ENCODE data around the gene SAMD9L.
"Not testable (repeated sequence)": the region's sequence is repeated elsewhere in the genome, so short reads cannot be mapped to it uniquely, and the experiment has no call there.

SAMD9L gene

GRCh38 chr7:93146036-93146435, 2.1 kb downstream of the SAMD9L start:
- H3K27ac ChIP-seq: no peak overlapping the region
- TF ChIP-seq CTCF (IDR thresholded peaks at IDR 0.05): no peak

- TF ChIP-seq CTCF (IDR thresholded peaks at IDR 0.05) (no peak), ZFX (IDR thresholded peaks at IDR 0.05; ENCODE audit: borderline replicate concordance) (no peak)
These were observed 2.8 kb downstream of the SAMD9L start for GRCh38 chr7:93145354-93145753.

GRCh38 chr7:93142127-93142526, 6.1 kb downstream of the SAMD9L start:
- H3K27ac ChIP-seq: no peak overlapping the region
- TF ChIP-seq CTCF (IDR thresholded peaks at IDR 0.05) (no peak), ZFX (IDR thresholded peaks at IDR 0.05; ENCODE audit: borderline replicate concordance) (no peak)

More at GRCh38 chr7:93145354-93145753, 2.8 kb downstream of the SAMD9L start:
- no peak overlapping the region for H3K27ac ChIP-seq

GRCh38 chr7:93140582-93141191, 7.5 kb downstream of the SAMD9L start:
- TF ChIP-seq ZFX (IDR thresholded peaks at IDR 0.05; ENCODE audit: borderline replicate concordance): no peak
- TF ChIP-seq CTCF (IDR thresholded peaks at IDR 0.05): no peak
- H3K27ac ChIP-seq: no peak overlapping the region

- no peak overlapping the region for H3K27ac ChIP-seq
- TF ChIP-seq ZFX (IDR thresholded peaks at IDR 0.05; ENCODE audit: borderline replicate concordance) (no peak), CTCF (IDR thresholded peaks at IDR 0.05) (no peak)
These were observed 9.6 kb downstream of the SAMD9L start for GRCh38 chr7:93138576-93138975.

GRCh38 chr7:93133005-93133404, 15.2 kb downstream of the SAMD9L start:
- TF ChIP-seq ZFX (IDR thresholded peaks at IDR 0.05; ENCODE audit: borderline replicate concordance): no peak
- no peak for TF ChIP-seq CTCF (IDR thresholded peaks at IDR 0.05)

GRCh38 chr7:93132216-93132615, 16.0 kb downstream of the SAMD9L start:
- H3K27ac ChIP-seq: no peak overlapping the region
- TF ChIP-seq ZFX (IDR thresholded peaks at IDR 0.05; ENCODE audit: borderline replicate concordance) (no peak), CTCF (IDR thresholded peaks at IDR 0.05) (no peak)

More at GRCh38 chr7:93133005-93133404, 15.2 kb downstream of the SAMD9L start:
- no peak overlapping the region for H3K27ac ChIP-seq

GRCh38 chr7:93126954-93127353, 21.2 kb downstream of the SAMD9L start:
- not testable (repeated sequence) for H3K27ac ChIP-seq

- H3K27ac ChIP-seq: not testable (repeated sequence)
These were observed 24.7 kb downstream of the SAMD9L start for GRCh38 chr7:93123532-93123931.

Measured in 22Rv1 (cell line).